OCI-LY7 (cell line): ENCODE measurements around the gene ACTR6. TPM values are rescaled to one million over a fixed set of nuclear protein-coding genes. Genes with fewer than 3 reads are reported as not detected.

Experiments
- BruUV-seq: library from RNA; stranded (reverse); fragments of 400-500 nt; replicated peaks from 2 replicates; lab custom pipeline; 2021; lab: Mats Ljungman, UMichigan
- CTCF ChIA-PET: fragments of 300-600 bp; sonication (Branson Sonifier 250); formaldehyde crosslinking; loops from one replicate; lab custom pipeline; 2022; ENCODE audit warnings: antibody characterized with exemption; ENCODE audit not compliant: unreplicated experiment; lab: Charles Lee
- POLR2A ChIA-PET: fragments of 300-600 bp; sonication (Branson Sonifier 250); formaldehyde crosslinking; loops from one replicate; lab custom pipeline; 2022; ENCODE audit warnings: antibody characterized with exemption; lab: Charles Lee
- DNase-seq: peaks from one replicate; pipeline ENCODE4 v3.0.0-alpha.2; 2015; ENCODE audit warnings: low spot score
- H2AFZ ChIP-seq: fragments of 200-600 bp; sonication (generic), shearing (Covaris generic); 2 replicates; pipeline ENCODE4 v1.6.1; 2014; ENCODE audit warnings: mild to moderate bottlenecking, antibody characterized with exemption, low read length, moderate library complexity
- H3K27ac ChIP-seq: fragments of 200-600 bp; sonication (generic); 2 replicates; pipeline ENCODE4 v1.5.1; 2014; ENCODE audit warnings: mixed run types, low read depth, mild to moderate bottlenecking, moderate library complexity, low read length, inconsistent platforms; ENCODE audit not compliant: poor library complexity, severe bottlenecking
- H3K36me3 ChIP-seq: fragments of 200-600 bp; sonication (generic); 2 replicates; pipeline ENCODE4 v1.6.1; 2014; ENCODE audit warnings: mild to moderate bottlenecking, antibody characterized with exemption, low read length, moderate library complexity, mixed read lengths; ENCODE audit not compliant: insufficient read depth
- H3K4me1 ChIP-seq: fragments of 200-600 bp; sonication (generic); 2 replicates; pipeline ENCODE4 v1.5.1; 2014; ENCODE audit warnings: mild to moderate bottlenecking, low read length; ENCODE audit not compliant: insufficient read depth, poor library complexity, severe bottlenecking
- H3K4me2 ChIP-seq: fragments of 200-600 bp; sonication (generic); 2 replicates; pipeline ENCODE4 v1.6.1; 2014; ENCODE audit warnings: mild to moderate bottlenecking, low read length
- H3K4me3 ChIP-seq: fragments of 200-600 bp; sonication (generic); 2 replicates; pipeline ENCODE4 v1.5.1; 2014; ENCODE audit warnings: mild to moderate bottlenecking, low read depth, low read length; ENCODE audit not compliant: poor library complexity, severe bottlenecking
- H3K79me2 ChIP-seq: fragments of 200-600 bp; sonication (generic); 2 replicates; pipeline ENCODE4 v1.6.1; 2016; ENCODE audit warnings: low read depth, mild to moderate bottlenecking, low read length, moderate library complexity, mixed read lengths; ENCODE audit not compliant: insufficient read depth
- H3K9me2 ChIP-seq: fragments of 200-600 bp; sonication (generic); 2 replicates; pipeline ENCODE4 v1.6.1; 2016; ENCODE audit warnings: mild to moderate bottlenecking, low read length, mixed read lengths; ENCODE audit not compliant: insufficient read depth
- H3K9me3 ChIP-seq: fragments of 200-600 bp; sonication (generic); 2 replicates; pipeline ENCODE4 v1.6.1; 2014; ENCODE audit warnings: mild to moderate bottlenecking, mixed run types, low read length, mixed read lengths
- H4K20me1 ChIP-seq: fragments of 200-600 bp; sonication (generic); 2 replicates; pipeline ENCODE4 v1.6.1; 2014; ENCODE audit warnings: mild to moderate bottlenecking, antibody characterized with exemption, low read length, moderate library complexity, mixed read lengths; ENCODE audit not compliant: insufficient read depth
- CTCF ChIP-seq: fragments of 200-600 bp; sonication (generic); conservative IDR thresholded peaks from 2 replicates; pipeline ENCODE4 v1.5.1; 2014; ENCODE audit warnings: mild to moderate bottlenecking, antibody characterized with exemption, low read length, moderate library complexity, mixed read lengths
- EZH2phosphoT487 ChIP-seq: fragments of 200-600 bp; sonication (generic); IDR thresholded peaks from 2 replicates; pipeline ENCODE4 v1.6.1; 2018; ENCODE audit warnings: low read depth, borderline replicate concordance, mild to moderate bottlenecking, mixed run types, antibody characterized with exemption, low read length, moderate library complexity, mixed read lengths
- intact Hi-C: fragments of 100-400 bp; cut with micrococcal nuclease; formaldehyde crosslinking; loops from one replicate; pipeline ENCODE4 v1.10.0; 2022; ENCODE audit not compliant: unreplicated experiment
- total RNA-seq, 2 experiments: library from RNA; depleted of rRNA in 1 of 2; stranded (reverse); fragments of >200 nt in 1 of 2; shearing (Covaris generic) in 1 of 2; gene quantifications; 2 replicates each; pipeline ENCODE4 v1.2.3, GENCODE V29; 2014 to 2022

The ACTR6 gene
- total RNA-seq, 2 experiments from 2014 or later, result 22.2 to 37.6 TPM

DNA sequence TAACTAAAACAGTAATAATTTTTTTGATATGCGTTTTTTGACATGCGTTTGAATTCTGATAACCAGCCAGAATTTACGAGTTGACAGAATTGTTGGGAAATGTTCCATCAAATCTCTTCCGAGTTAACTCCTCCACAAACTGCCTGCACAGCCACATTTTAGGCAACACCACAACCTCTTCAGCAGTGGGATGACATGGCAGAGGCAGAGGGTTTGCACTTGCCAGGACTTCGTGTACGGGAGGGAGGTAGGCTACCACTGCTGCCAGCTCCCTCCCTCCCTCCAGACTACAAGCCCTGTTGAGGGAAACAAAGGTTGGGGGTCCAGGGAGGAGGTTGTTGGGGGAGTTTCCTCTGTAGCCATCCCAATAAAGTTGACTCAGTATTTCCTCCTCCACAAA is 14.5 kb upstream of the ACTR6 start:
- H3K4me1 ChIP-seq, result peaks cover 4% of the 10 kb centered on the region
- no peaks in the 10 kb centered on the region for H3K9me2 ChIP-seq
- intact Hi-C loops, result no loop called here
- no TSS peak for BruUV-seq
- no peak overlapping the region for H2AFZ ChIP-seq
- H4K20me1 ChIP-seq, result no peaks in the 10 kb centered on the region
- H3K9me3 ChIP-seq, result no peaks in the 10 kb centered on the region
- H3K4me3 ChIP-seq, result no peak overlapping the region
- ChIA-PET POLR2A (no interaction called here), CTCF (no interaction called here)
- no peak for DNase-seq
- no peak overlapping the region for H3K27ac ChIP-seq
- H3K4me2 ChIP-seq, result no peak overlapping the region
- TF ChIP-seq CTCF (no peak), EZH2phosphoT487 (no peak)
- H3K36me3 ChIP-seq, result peaks cover 48% of the 10 kb centered on the region
- no peaks in the 10 kb centered on the region for H3K79me2 ChIP-seq

- intact Hi-C loops, result no loop called here
- BruUV-seq, result no TSS peak
- H3K27ac ChIP-seq, result no peak overlapping the region
- TF ChIP-seq EZH2phosphoT487 (no peak), CTCF (no peak)
- H3K9me3 ChIP-seq, result no peaks in the 10 kb centered on the region
- no peak overlapping the region for H2AFZ ChIP-seq
- peaks cover 53% of the 10 kb centered on the region for H3K36me3 ChIP-seq
- H3K4me3 ChIP-seq, result no peak overlapping the region
- no peak for DNase-seq
- H3K9me2 ChIP-seq, result no peaks in the 10 kb centered on the region
- no peak overlapping the region for H3K4me2 ChIP-seq
- peaks cover 4% of the 10 kb centered on the region for H3K4me1 ChIP-seq
- ChIA-PET CTCF (no interaction called here), POLR2A (no interaction called here)
- no peaks in the 10 kb centered on the region for H4K20me1 ChIP-seq
- H3K79me2 ChIP-seq, result no peaks in the 10 kb centered on the region
Observed at GRCh38 chr12:100187068-100187467, 13.5 kb upstream of the ACTR6 start.

DNA sequence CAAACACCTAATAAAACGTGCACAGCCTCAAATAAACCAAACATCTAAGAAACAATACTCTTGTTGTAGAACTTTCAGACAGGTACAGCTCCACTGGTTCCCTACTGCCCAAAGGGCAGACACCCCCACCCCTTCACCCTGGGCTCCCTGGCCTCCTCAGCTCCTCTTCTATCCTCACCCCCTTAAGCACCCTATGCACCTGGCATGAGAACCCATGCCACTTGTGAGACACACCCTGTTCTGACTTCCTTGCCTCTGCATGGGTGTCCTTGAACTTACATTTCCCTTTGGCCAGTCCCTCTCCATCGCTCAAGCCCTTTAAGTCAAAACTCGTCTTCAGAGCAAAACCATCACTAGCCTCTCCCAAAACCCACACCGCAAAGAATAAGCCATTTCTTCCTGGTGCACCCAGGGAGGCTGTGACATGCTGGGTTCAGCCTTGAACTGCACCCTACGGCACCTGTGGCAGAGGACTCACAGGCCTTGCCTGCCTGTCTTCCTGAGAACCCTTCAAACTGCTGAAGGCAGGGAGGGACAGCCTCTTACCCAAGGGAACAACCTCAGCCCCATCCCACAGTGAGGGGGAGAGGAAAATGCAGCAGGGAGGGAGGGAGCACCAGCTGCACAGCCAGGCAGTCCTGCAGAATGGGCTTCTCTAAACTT is 12.6 kb upstream of the ACTR6 start:
- ChIA-PET POLR2A (no interaction called here), CTCF (no interaction called here)
- BruUV-seq, result no TSS peak

More for the DNA sequence above, 12.6 kb upstream of the ACTR6 start:
- no peak overlapping the region for H3K4me3 ChIP-seq
- no peak overlapping the region for H2AFZ ChIP-seq
- peaks cover 62% of the 10 kb centered on the region for H3K36me3 ChIP-seq
- H3K9me3 ChIP-seq, result no peaks in the 10 kb centered on the region
- TF ChIP-seq CTCF (no peak), EZH2phosphoT487 (no peak)
- no peaks in the 10 kb centered on the region for H3K79me2 ChIP-seq
- no peak overlapping the region for H3K4me2 ChIP-seq
- no peak overlapping the region for H3K27ac ChIP-seq
- DNase-seq, result no peak
- H3K9me2 ChIP-seq, result no peaks in the 10 kb centered on the region
- peaks cover 4% of the 10 kb centered on the region for H3K4me1 ChIP-seq
- intact Hi-C loops, result no loop called here
- no peaks in the 10 kb centered on the region for H4K20me1 ChIP-seq
